Activated naive CD8-positive, alpha-beta T cell treated with anti-CD3 and anti-CD28 coated beads, Interleukin-2, amount 50 U/mL, for 24 hours (primary cell): ENCODE results near the gene LYRM1.

Experiments used
- ATAC-seq: fragments of 150-1000 bp; cut with Tn5 transposase; one replicate; pipeline ENCODE4 v1.10.0; 2021
- DNase-seq: peaks from one replicate; pipeline ENCODE4 v3.0.0; 2021
- H3K27ac Mint-ChIP-seq: one replicate; pipeline ENCODE4 v1.8.0; 2021; ENCODE audit warnings: mild to moderate bottlenecking, mixed read lengths
- H3K27me3 Mint-ChIP-seq: one replicate; pipeline ENCODE4 v1.8.0; 2021; ENCODE audit warnings: mixed read lengths
- H3K36me3 Mint-ChIP-seq: one replicate; pipeline ENCODE4 v1.8.0; 2021; ENCODE audit warnings: low read depth, mixed read lengths
- H3K4me1 Mint-ChIP-seq: one replicate; pipeline ENCODE4 v1.8.0; 2021; ENCODE audit warnings: mixed read lengths
- H3K4me3 Mint-ChIP-seq: one replicate; pipeline ENCODE4 v1.8.0; 2021; ENCODE audit warnings: mild to moderate bottlenecking, moderate library complexity, mixed read lengths
- H3K9me3 Mint-ChIP-seq: one replicate; pipeline ENCODE4 v1.8.0; 2021; ENCODE audit warnings: mixed read lengths

The LYRM1 gene

DNA sequence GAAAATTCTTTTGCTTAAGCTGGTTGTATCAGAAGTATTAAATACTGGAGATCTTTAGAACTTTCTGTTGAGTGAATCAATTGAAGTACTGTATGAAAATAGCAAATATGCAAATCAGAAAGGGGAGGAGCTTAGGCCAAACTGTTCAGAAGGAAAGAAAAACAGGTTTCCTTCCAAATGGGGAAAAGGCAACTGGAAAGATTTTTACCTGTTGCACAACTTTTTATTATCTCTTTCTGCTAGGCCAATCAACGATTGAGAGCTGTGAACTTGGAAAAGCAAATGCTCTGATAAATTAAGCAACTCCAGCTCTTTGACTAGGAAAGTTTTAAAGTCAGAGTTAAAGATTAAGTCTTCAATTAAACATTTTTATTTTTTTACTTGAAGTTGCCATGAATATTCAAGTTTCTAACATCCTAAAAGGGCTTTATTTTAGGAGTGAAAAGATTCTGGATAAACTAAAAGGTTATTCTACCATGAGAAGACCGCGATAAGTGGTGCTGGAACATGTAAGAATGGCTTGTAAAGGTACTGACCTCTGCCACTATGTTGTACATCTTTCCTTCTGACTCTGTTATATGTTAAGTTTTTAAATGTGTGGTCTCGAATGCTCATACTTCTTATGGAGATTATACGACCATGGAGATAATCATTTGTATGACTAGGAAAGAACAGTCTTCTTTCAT lies 16.9 kb upstream of the LYRM1 start:
- no peak overlapping the region for H3K4me3 Mint-ChIP-seq
- no peak for DNase-seq
- no peaks in the 10 kb centered on the region for H3K9me3 Mint-ChIP-seq
- ATAC-seq, result no peak
- peaks cover 25% of the 10 kb centered on the region for H3K36me3 Mint-ChIP-seq
- peak overlapping the region; percentile 73 for H3K27ac Mint-ChIP-seq
- no peaks in the 10 kb centered on the region for H3K27me3 Mint-ChIP-seq
- peaks cover 43% of the 10 kb centered on the region for H3K4me1 Mint-ChIP-seq

- H3K36me3 Mint-ChIP-seq, result peaks cover 25% of the 10 kb centered on the region
Measured at GRCh38 chr16:20884240-20884556, 16.4 kb upstream of the LYRM1 start.

GRCh38 chr16:20886320-20886719 lies 14.3 kb upstream of the LYRM1 start:
- Mint-ChIP-seq H3K36me3 (peaks cover 32% of the 10 kb centered on the region), H3K9me3 (no peaks in the 10 kb centered on the region), H3K27me3 (no peaks in the 10 kb centered on the region), H3K27ac (no peak overlapping the region), H3K4me3 (no peak overlapping the region), H3K4me1 (peaks cover 26% of the 10 kb centered on the region)
- ATAC-seq (no peak), DNase-seq (no peak)

More at GRCh38 chr16:20884240-20884556, 16.4 kb upstream of the LYRM1 start:
- DNase-seq (peak; percentile 18), ATAC-seq (peak; percentile 88)
- Mint-ChIP-seq H3K27ac (peak overlapping the region; percentile 73), H3K9me3 (no peaks in the 10 kb centered on the region), H3K27me3 (no peaks in the 10 kb centered on the region), H3K4me3 (no peak overlapping the region), H3K4me1 (peaks cover 38% of the 10 kb centered on the region)

DNA sequence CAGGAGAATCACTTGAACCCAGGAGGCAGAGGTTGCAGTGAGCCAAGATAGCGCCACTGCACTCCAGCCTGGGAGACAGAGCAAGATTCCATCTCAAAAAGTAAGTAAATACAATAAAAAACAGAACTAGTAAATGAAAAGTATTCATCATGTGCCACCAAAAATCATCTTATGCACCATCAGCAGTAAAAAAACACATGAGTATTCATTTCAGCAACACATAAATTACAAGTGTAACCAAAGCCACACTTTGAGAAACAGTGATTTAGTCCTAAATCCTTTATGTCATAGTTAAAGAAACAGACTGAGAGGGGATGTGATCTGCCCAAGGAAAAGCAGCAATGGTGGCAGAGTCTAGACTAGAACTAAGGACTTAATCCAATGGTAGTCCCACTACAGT lies 13.4 kb upstream of the LYRM1 start:
- H3K9me3 Mint-ChIP-seq, result no peaks in the 10 kb centered on the region
- no peak overlapping the region for H3K27ac Mint-ChIP-seq
- ATAC-seq (no peak), DNase-seq (no peak)
- peaks cover 25% of the 10 kb centered on the region for H3K4me1 Mint-ChIP-seq
- H3K36me3 Mint-ChIP-seq, result peaks cover 36% of the 10 kb centered on the region
- H3K4me3 Mint-ChIP-seq, result no peak overlapping the region
- no peaks in the 10 kb centered on the region for H3K27me3 Mint-ChIP-seq

DNA sequence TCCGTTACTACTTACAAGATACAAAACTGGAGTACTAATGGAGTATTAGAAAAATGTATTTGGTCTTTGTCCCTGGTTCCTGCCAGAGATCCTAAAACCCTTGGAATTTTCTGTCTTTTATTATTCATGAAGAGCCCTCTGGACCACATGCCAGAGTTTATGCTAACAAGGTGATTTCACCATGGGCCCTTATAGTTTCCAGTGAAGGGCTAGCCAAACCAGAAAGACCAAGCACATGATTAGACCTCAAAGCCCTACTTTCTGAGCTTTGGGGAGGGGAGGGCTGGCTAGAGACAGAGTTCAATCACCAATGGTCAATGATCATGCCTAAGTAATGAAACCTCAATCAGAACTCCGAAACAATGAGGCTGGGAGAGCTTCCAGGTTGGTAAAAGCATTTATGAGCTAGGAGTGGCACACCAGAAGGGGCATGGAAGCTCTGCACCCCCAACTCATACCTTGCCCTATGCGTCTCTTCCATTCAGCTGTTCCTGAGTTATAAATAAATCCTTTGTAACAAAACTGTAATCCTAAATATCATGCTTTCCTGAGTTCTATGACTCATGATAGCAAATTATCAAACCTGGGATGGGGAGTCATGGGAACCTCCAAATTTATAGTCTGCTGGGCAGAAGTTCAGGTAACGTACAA lies 10.8 kb upstream of the LYRM1 start:
- no peak overlapping the region for H3K27ac Mint-ChIP-seq
- no peaks in the 10 kb centered on the region for H3K9me3 Mint-ChIP-seq
- peaks cover 34% of the 10 kb centered on the region for H3K36me3 Mint-ChIP-seq
- no peak for ATAC-seq
- H3K4me3 Mint-ChIP-seq, result no peak overlapping the region
- peaks cover 14% of the 10 kb centered on the region for H3K4me1 Mint-ChIP-seq
- H3K27me3 Mint-ChIP-seq, result no peaks in the 10 kb centered on the region
- no peak for DNase-seq

DNA sequence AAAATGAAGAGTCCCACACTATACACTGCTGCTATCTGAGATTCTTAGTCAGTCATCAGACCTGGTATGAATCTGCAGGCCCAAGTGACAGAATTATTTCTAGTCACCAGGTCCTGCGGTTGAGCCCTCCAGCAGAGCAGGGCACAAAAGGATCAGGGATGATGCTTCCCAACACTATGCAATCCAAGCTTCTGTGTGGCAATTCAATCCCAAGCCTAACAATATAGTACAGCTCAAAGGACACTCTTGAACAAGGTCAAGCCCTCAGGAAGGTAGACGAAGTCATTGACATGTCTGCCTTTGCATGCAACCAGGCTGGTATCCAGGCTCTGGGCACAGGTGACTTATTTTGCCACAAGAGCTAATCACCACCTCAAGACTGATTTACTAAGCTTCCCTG lies 6.2 kb upstream of the LYRM1 start:
- Mint-ChIP-seq H3K27me3 (no peaks in the 10 kb centered on the region), H3K36me3 (peaks cover 28% of the 10 kb centered on the region), H3K4me1 (peaks cover 31% of the 10 kb centered on the region), H3K9me3 (no peaks in the 10 kb centered on the region), H3K4me3 (no peak overlapping the region), H3K27ac (no peak overlapping the region)
- ATAC-seq (no peak), DNase-seq (no peak)

DNA sequence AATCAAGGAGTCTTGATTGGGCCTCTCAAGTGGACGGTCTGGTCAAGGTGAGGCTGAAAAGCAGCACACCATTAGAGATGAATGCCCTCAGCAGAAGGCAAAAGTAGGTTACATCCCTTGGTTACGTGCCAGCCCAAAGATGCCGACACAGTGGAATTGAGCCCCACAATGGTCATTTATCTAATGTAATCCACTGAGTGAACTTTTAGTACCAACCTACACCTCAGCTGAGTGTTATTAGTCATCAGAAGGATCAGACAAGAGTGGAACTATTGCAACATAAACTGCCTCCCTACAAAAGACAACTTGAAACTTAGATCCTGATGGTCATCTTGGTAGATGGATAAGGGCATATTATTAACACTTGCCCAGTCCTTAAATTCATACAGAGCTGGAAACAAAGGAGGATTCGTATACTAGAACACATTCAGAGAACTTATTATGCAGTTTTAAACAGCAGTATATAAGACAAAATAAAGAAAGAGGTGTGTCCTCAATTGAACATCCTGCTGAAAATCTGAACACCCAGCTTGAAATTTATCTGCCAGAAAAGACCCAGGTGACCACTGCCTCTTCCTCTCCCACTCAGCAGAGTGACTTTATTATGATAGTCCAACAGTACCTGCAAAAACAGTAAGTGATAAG lies 3.2 kb upstream of the LYRM1 start:
- ATAC-seq (no peak), DNase-seq (no peak)
- peaks cover 52% of the 10 kb centered on the region for H3K4me1 Mint-ChIP-seq
- H3K36me3 Mint-ChIP-seq, result peaks cover 27% of the 10 kb centered on the region
- no peaks in the 10 kb centered on the region for H3K27me3 Mint-ChIP-seq
- peak overlapping the region; percentile 3 for H3K27ac Mint-ChIP-seq
- peak overlapping the region; percentile 12 for H3K4me3 Mint-ChIP-seq
- H3K9me3 Mint-ChIP-seq, result no peaks in the 10 kb centered on the region

DNA sequence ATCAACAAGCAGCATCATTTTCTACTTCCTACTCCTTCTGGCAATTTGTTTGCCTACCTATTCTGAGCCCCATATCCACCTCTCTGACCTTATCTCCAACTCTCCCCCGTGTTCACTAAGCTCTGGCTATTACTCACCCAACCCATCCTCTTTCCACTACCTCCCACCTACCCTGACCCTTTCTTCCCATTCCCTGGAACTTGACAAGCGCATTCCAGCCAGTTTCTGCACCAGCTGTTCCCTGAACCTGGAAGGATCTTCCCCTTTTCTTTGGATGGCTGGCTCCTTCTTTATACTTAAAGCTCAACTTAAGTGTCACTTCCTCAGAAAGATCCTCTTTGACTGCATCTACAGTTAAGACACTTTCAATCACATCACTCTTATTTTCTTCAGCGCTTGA lies 2.6 kb upstream of the LYRM1 start:
- ATAC-seq, result no peak
- Mint-ChIP-seq H3K36me3 (peaks cover 25% of the 10 kb centered on the region), H3K27me3 (no peaks in the 10 kb centered on the region), H3K4me3 (peak overlapping the region; percentile 12), H3K27ac (peak overlapping the region; percentile 3), H3K9me3 (no peaks in the 10 kb centered on the region), H3K4me1 (peaks cover 56% of the 10 kb centered on the region)
- no peak for DNase-seq

- Mint-ChIP-seq H3K27me3 (no peaks in the 10 kb centered on the region), H3K36me3 (peaks cover 28% of the 10 kb centered on the region)
Measured at GRCh38 chr16:20899071-20899470, 1.5 kb upstream of the LYRM1 start.

GRCh38 chr16:20899477-20900298 lies 883 bp upstream of the LYRM1 start:
- Mint-ChIP-seq H3K4me3 (peak overlapping the region; percentile 94), H3K4me1 (peaks cover 70% of the 10 kb centered on the region), H3K9me3 (no peaks in the 10 kb centered on the region), H3K27ac (peak overlapping the region; percentile 99), H3K27me3 (no peaks in the 10 kb centered on the region), H3K36me3 (peaks cover 34% of the 10 kb centered on the region)
- DNase-seq (peak; percentile 31), ATAC-seq (no peak)

More at GRCh38 chr16:20899071-20899470, 1.5 kb upstream of the LYRM1 start:
- no peak for ATAC-seq
- no peak for DNase-seq
- Mint-ChIP-seq H3K27ac (peak overlapping the region; percentile 99), H3K4me1 (peaks cover 64% of the 10 kb centered on the region), H3K9me3 (no peaks in the 10 kb centered on the region), H3K4me3 (peak overlapping the region; percentile 94)

- Mint-ChIP-seq H3K9me3 (no peaks in the 10 kb centered on the region), H3K27ac (peak overlapping the region; percentile 99), H3K4me1 (peaks cover 81% of the 10 kb centered on the region), H3K36me3 (peaks cover 34% of the 10 kb centered on the region), H3K4me3 (peak overlapping the region; percentile 94), H3K27me3 (no peaks in the 10 kb centered on the region)
- ATAC-seq (peak; percentile 2), DNase-seq (no peak)
Measured at GRCh38 chr16:20901068-20901435, 481 bp downstream of the LYRM1 start.

DNA sequence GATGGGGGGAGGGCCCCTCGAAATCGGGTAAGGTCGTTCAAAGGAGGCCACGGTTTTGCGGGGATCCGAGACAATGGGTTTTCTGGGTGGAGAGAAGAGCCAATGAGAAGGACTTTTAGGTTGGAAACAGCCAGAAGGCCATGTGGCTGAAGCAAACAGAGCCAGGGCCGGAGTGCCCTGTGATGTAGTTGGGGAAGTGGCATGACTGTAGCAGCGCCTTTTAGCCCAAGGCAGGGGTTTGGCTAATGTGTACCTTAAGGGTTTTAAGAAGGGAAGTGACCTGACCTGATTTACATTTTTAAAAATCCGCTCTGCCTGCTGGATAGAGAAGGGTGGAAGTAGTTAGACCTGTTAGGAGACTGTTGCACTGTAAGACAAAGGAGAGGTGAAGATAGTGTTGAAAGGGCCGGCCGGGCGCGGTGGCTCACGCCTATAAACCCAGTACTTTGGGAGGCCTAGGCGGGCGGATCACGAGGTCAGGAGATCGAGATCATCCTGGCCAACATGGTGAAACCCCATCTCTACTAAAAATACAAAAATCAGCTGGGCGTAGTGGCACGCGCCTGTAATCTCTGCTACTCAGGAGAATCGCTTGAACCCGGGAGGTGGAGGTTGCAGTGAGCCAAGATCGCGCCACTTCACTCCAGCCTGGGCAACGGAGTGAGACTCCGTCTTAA lies 1.0 kb downstream of the LYRM1 start:
- peak overlapping the region; percentile 99 for H3K27ac Mint-ChIP-seq
- DNase-seq, result peak; percentile 31
- peak overlapping the region; percentile 94 for H3K4me3 Mint-ChIP-seq
- H3K9me3 Mint-ChIP-seq, result no peaks in the 10 kb centered on the region
- no peak for ATAC-seq
- peaks cover 34% of the 10 kb centered on the region for H3K36me3 Mint-ChIP-seq
- H3K4me1 Mint-ChIP-seq, result peaks cover 82% of the 10 kb centered on the region
- no peaks in the 10 kb centered on the region for H3K27me3 Mint-ChIP-seq

GRCh38 chr16:20902426-20902825 lies 1.9 kb downstream of the LYRM1 start:
- Mint-ChIP-seq H3K4me3 (peak overlapping the region; percentile 94), H3K36me3 (peaks cover 28% of the 10 kb centered on the region), H3K9me3 (no peaks in the 10 kb centered on the region), H3K4me1 (peaks cover 79% of the 10 kb centered on the region), H3K27me3 (no peaks in the 10 kb centered on the region), H3K27ac (peak overlapping the region; percentile 99)
- ATAC-seq (no peak), DNase-seq (no peak)
